Lower leg skin (tissue), 3 donors: ENCODE data around the gene ANGPTL5.

Experiments
- CTCF ChIP-seq, 3 donors: fragments of 450-650 bp; IDR thresholded peaks; one replicate each; pipeline ENCODE4 v1.5.1; 2016; ENCODE audit warnings: antibody characterized with exemption in 3 of 3, mild to moderate bottlenecking in 3 of 3, moderate library complexity in 2 of 3
- POLR2A ChIP-seq, 2 donors: fragments of 450-650 bp; IDR thresholded peaks; one replicate each; pipeline ENCODE4 v1.6.1; 2016 to 2017; ENCODE audit warnings: antibody characterized with exemption in 2 of 2, mild to moderate bottlenecking in 1 of 2, moderate library complexity in 1 of 2

- no peak for TF ChIP-seq CTCF (IDR thresholded peaks at IDR 0.05)
- TF ChIP-seq POLR2A (IDR thresholded peaks at IDR 0.05) = no peak
Observed at GRCh38 chr11:101931692-101932091, 15.4 kb upstream of the ANGPTL5 start.
